HepG2 (cell line): ENCODE results near the gene MEAK7. TPM values are rescaled to one million over a fixed set of nuclear protein-coding genes. Genes with fewer than 3 reads are reported as not detected.

Experiments
- ATAC-seq: fragments of 200-7000 bp; cut with Tn5 transposase; 3 replicates; pipeline ENCODE4 v1.9.1; 2020; ENCODE audit warnings: mild to moderate bottlenecking, moderate library complexity
- BruUV-seq: library from RNA; stranded (reverse); fragments of 400-500 nt; replicated peaks from 2 replicates; lab custom pipeline; 2021; lab: Mats Ljungman, UMichigan
- CTCF ChIA-PET: fragments of 300-600 bp; formaldehyde crosslinking; extraction: SDS; loops from one replicate; lab custom pipeline; 2021; ENCODE audit warnings: low total read pairs, inconsistent platforms, low intra/inter-chr PET ratio; lab: Yijun Ruan, JAX
- POLR2A ChIA-PET: fragments of 350-600 bp; sonication (Branson Sonifier 250); formaldehyde crosslinking; loops from one replicate; lab custom pipeline; 2020; ENCODE audit warnings: antibody characterized with exemption, inconsistent platforms; lab: Yijun Ruan, JAX
- DNase-seq: peaks from one replicate; pipeline ENCODE4 v3.0.0-alpha.2; 2015; ENCODE audit warnings: low spot score
- FAIRE-seq: peaks from 3 replicates; lab custom pipeline; 2011; peaks lifted over from hg19 to GRCh38; lab: Jason Lieb, UNC
- H2AFZ ChIP-seq: one replicate; pipeline ENCODE4 v1.6.1; 2011; ENCODE audit warnings: low read length, inconsistent platforms
- H3K27ac ChIP-seq: fragments of 300-600 bp; 3 replicates; pipeline ENCODE4 v1.8.0; 2011; ENCODE audit warnings: mixed run types, mild to moderate bottlenecking, mixed read lengths, low read length, inconsistent platforms; ENCODE audit not compliant: insufficient read depth; ENCODE audit errors: extremely low read length
- H3K27me3 ChIP-seq, 2 experiments: fragments of 200-600 bp in 1 of 2; 2 replicates in 1 of 2; 3 replicates in 1 of 2; pipeline versions ENCODE4 v1.6.0 to v1.8.0; 2011; ENCODE audit warnings: low read length in 2 of 2, mild to moderate bottlenecking in 2 of 2, moderate library complexity in 2 of 2, inconsistent platforms in 1 of 2; ENCODE audit not compliant: insufficient read depth in 2 of 2, control insufficient read depth in 1 of 2
- H3K36me3 ChIP-seq, 2 experiments: fragments of 200-600 bp in 1 of 2; replicated peaks in 1 of 2; 2 replicates in 1 of 2; 3 replicates in 1 of 2; pipeline versions ENCODE4 v1.5.1 to v1.8.0; 2011; ENCODE audit warnings: low read length in 2 of 2, inconsistent platforms in 1 of 2; ENCODE audit not compliant: insufficient read depth in 2 of 2, control insufficient read depth in 1 of 2
- H3K4me1 ChIP-seq: 2 replicates; pipeline ENCODE4 v1.5.1; 2012; ENCODE audit warnings: low read length, inconsistent platforms; ENCODE audit not compliant: insufficient read depth
- H3K4me2 ChIP-seq: 2 replicates; pipeline ENCODE4 v1.6.0; 2011; ENCODE audit warnings: low read depth, low read length, inconsistent platforms
- H3K4me3 ChIP-seq, 3 experiments: fragments of 200-600 bp in 1 of 3; sonication (generic), shearing (Covaris generic) in 1 of 3; replicated peaks in 1 of 3; 2 replicates each; pipeline ENCODE4 v1.5.1; 2011 to 2016; ENCODE audit warnings: low read length in 3 of 3, inconsistent platforms in 2 of 3, low read depth in 2 of 3, mild to moderate bottlenecking in 2 of 3, control low read depth in 1 of 3, mixed read lengths in 1 of 3; ENCODE audit not compliant: insufficient read depth in 1 of 3
- H3K79me2 ChIP-seq: one replicate; pipeline ENCODE4 v1.6.1; 2011; ENCODE audit warnings: low read length, inconsistent platforms; ENCODE audit not compliant: insufficient read depth
- H3K9ac ChIP-seq: 2 replicates; pipeline ENCODE4 v1.6.0; 2011; ENCODE audit warnings: mild to moderate bottlenecking, low read depth, low read length, inconsistent platforms; ENCODE audit not compliant: insufficient read depth
- H3K9me3 ChIP-seq: 2 replicates; pipeline ENCODE4 v1.5.1; 2012; ENCODE audit warnings: mild to moderate bottlenecking, low read length
- H4K20me1 ChIP-seq: 2 replicates; pipeline ENCODE4 v1.6.0; 2011; ENCODE audit warnings: inconsistent platforms, mild to moderate bottlenecking, low read length, moderate library complexity; ENCODE audit not compliant: insufficient read depth
- ARID3A ChIP-seq: IDR thresholded peaks from 2 replicates; pipeline ENCODE4 v1.6.1; 2012; ENCODE audit warnings: low read depth, low read length, improper control_type of control experiment
- FOXM1 ChIP-seq: sonication (generic); formaldehyde crosslinking; IDR thresholded peaks from 2 replicates; pipeline ENCODE4 v1.5.0; 2020; ENCODE audit warnings: missing genetic modification reagents
- POGK ChIP-seq: sonication (generic); formaldehyde crosslinking; conservative IDR thresholded peaks from 2 replicates; pipeline ENCODE4 v1.8.0; 2022; ENCODE audit warnings: mild to moderate bottlenecking, moderate library complexity, missing genetic modification reagents
- RAD21 ChIP-seq: fragments of 450-650 bp; formaldehyde crosslinking; IDR thresholded peaks from 2 replicates; pipeline ENCODE4 v1.5.0; 2020; ENCODE audit warnings: mild to moderate bottlenecking
- TCF12 ChIP-seq, 2 experiments: fragments of 450-650 bp in 1 of 2; sonication (generic) in 1 of 2; formaldehyde crosslinking in 1 of 2; IDR thresholded peaks; 2 replicates each; pipeline versions ENCODE4 v1.6.1 to v1.8.0; 2017 to 2022; ENCODE audit warnings: antibody characterized with exemption in 1 of 2, mild to moderate bottlenecking in 1 of 2, missing genetic modification reagents in 1 of 2, moderate library complexity in 1 of 2
- TFE3 ChIP-seq: IDR thresholded peaks from 2 replicates; pipeline ENCODE4 v1.6.1; 2016
- THRA ChIP-seq: sonication (generic); formaldehyde crosslinking; IDR thresholded peaks from 2 replicates; pipeline ENCODE4 v1.4.0; 2020; ENCODE audit warnings: missing genetic modification reagents, borderline replicate concordance
- ZBTB43 ChIP-seq: sonication (generic); formaldehyde crosslinking; conservative IDR thresholded peaks from 2 replicates; pipeline ENCODE4 v1.4.0; 2020; ENCODE audit warnings: missing genetic modification reagents
- ZC3H13 ChIP-seq: sonication (generic); formaldehyde crosslinking; IDR thresholded peaks from 2 replicates; pipeline ENCODE4 v1.8.1; 2023; ENCODE audit warnings: mild to moderate bottlenecking, missing genetic modification reagents, moderate library complexity
- ZFX ChIP-seq: sonication (generic); formaldehyde crosslinking; IDR thresholded peaks from 2 replicates; pipeline ENCODE4 v1.4.0; 2020; ENCODE audit warnings: mild to moderate bottlenecking, low read depth, missing genetic modification reagents, moderate library complexity
- ZKSCAN5 ChIP-seq: sonication (generic); formaldehyde crosslinking; IDR thresholded peaks from 2 replicates; pipeline ENCODE4 v1.5.1; 2020; ENCODE audit warnings: mild to moderate bottlenecking, missing genetic modification reagents
- ZMYM3 ChIP-seq: sonication (generic); formaldehyde crosslinking; IDR thresholded peaks from 2 replicates; pipeline ENCODE4 v1.5.1; 2020; ENCODE audit warnings: mild to moderate bottlenecking, missing genetic modification reagents
- ZNF207 ChIP-seq: fragments of 450-650 bp; IDR thresholded peaks from 2 replicates; pipeline ENCODE4 v1.6.1; 2016; ENCODE audit warnings: antibody characterized with exemption, borderline replicate concordance
- ZNF296 ChIP-seq: sonication (generic); formaldehyde crosslinking; conservative IDR thresholded peaks from 2 replicates; pipeline ENCODE4 v1.5.0; 2020; ENCODE audit warnings: mild to moderate bottlenecking, missing genetic modification reagents
- ZSCAN20 ChIP-seq: sonication (generic); formaldehyde crosslinking; IDR thresholded peaks from 2 replicates; pipeline ENCODE4 v1.4.0; 2020; ENCODE audit warnings: missing genetic modification reagents, mild to moderate bottlenecking, borderline replicate concordance
- WGBS: methylation state at CpG from one replicate; pipeline ENCODE4 v1.1.6; 2017; ENCODE audit warnings: low lambda C conversion rate; 5-methylcytosine and 5-hydroxymethylcytosine counted together
- in situ Hi-C: cut with HindIII; loops from 2 replicates; pipeline ENCODE4 v1.10.0; 2017; ENCODE audit warnings: low pct_unique_long_range_greater_than_20kb; ENCODE audit not compliant: extremely low pct_ligation_motif_present
- intact Hi-C: fragments of 100-400 bp; cut with micrococcal nuclease; formaldehyde crosslinking; loops from one replicate; pipeline ENCODE4 v1.10.0; 2022; ENCODE audit not compliant: unreplicated experiment
- polyA plus RNA-seq, 8 experiments: library from polyadenylated mRNA; depleted of rRNA in 3 of 8; stranded (reverse) in 7 of 8; unstranded in 1 of 8; fragments of >200 nt; fragmentation: Illumina TruSeq in 4 of 8; extraction: Trizol in 4 of 8; gene quantifications; 2 replicates each; pipeline versions ENCODE4 v1.2.1 to v1.2.3, GENCODE V29; 2011 to 2016; ENCODE audit warnings: low read depth in 4 of 8, missing spikeins in 1 of 8, mixed read lengths in 1 of 8; ENCODE audit not compliant: insufficient read depth in 1 of 8
- total RNA-seq, 5 experiments: library from RNA; depleted of rRNA; stranded (reverse); fragments of >200 nt; fragmentation: Illumina TruSeq; extraction: Trizol; gene quantifications; 2 replicates each; pipeline ENCODE4 v1.2.3, GENCODE V29; 2016; ENCODE audit warnings: low read depth in 1 of 5

MEAK7 gene
- total and polyA plus RNA-seq, 2 of the 13 experiments (the other 11 are each of a cell fraction or from before 2014, with no cell fraction given), result 11.8 to 14.7 TPM

- intact Hi-C loops (no loop called here), in situ Hi-C loops (no loop called here)
- Histone ChIP-seq H3K4me3 (no peak overlapping the region), H3K9ac (no peak overlapping the region), H3K27ac (no peak overlapping the region), H3K9me3 (no peaks in the 10 kb centered on the region), H3K79me2 (no peaks in the 10 kb centered on the region), H4K20me1 (no peaks in the 10 kb centered on the region), H2AFZ (no peak overlapping the region), H3K36me3 (no peaks in the 10 kb centered on the region; a peak in 1 of 5 replicates), H3K4me1 (no peaks in the 10 kb centered on the region), H3K27me3 (no peaks in the 10 kb centered on the region), H3K4me2 (no peak overlapping the region)
- ChIA-PET POLR2A (no interaction called here), CTCF (no interaction called here)
- FAIRE-seq (no peak), DNase-seq (no peak), ATAC-seq (no peak; the same call in 2 of the 3 replicates)
- TF ChIP-seq ZMYM3 (CRISPR knock-in tag), result no peak
- TF ChIP-seq RAD21 (CRISPR knock-in tag), result no peak
- no peak for TF ChIP-seq TFE3 (CRISPR knock-in tag)
- no peak for TF ChIP-seq ZFX (CRISPR knock-in tag)
- TF ChIP-seq ARID3A, result no peak
- no peak for TF ChIP-seq FOXM1 (CRISPR knock-in tag)
- TF ChIP-seq TCF12 (IDR thresholded peaks at IDR 0.05), result no peak
- TF ChIP-seq TCF12 (CRISPR knock-in tag; IDR thresholded peaks at IDR 0.05), result no peak
- TF ChIP-seq ZSCAN20, result no peak
- no peak for TF ChIP-seq ZBTB43 (CRISPR knock-in tag)
- no peak for TF ChIP-seq ZC3H13 (CRISPR knock-in tag)
- no peak for TF ChIP-seq ZNF207
- no peak for TF ChIP-seq POGK (CRISPR knock-in tag)
- TF ChIP-seq THRA (CRISPR knock-in tag), result no peak
- TF ChIP-seq ZKSCAN5 (CRISPR knock-in tag), result no peak
- TF ChIP-seq ZNF296, result no peak
- WGBS, result 84% methylated on average over 36 of the region's 38 CpGs
- BruUV-seq, result no TSS peak
Observed at GRCh38 chr16:84458606-84459532, 45.6 kb downstream of the MEAK7 start.
